Activated T-helper 1 cell treated with Interleukin-2 at 50 U/mL for 16 hours (primary cell): Measurements from ENCODE around the gene GPX7.
A peak's percentile ranks its signal among the peaks of the same experiment; 100 is the strongest.
"Not testable (repeated sequence)": the region's sequence is repeated elsewhere in the genome, so short reads cannot be mapped to it uniquely, and the experiment has no call there.

ENCODE experiments used
- DNase-seq: peaks from one replicate; pipeline ENCODE4 v3.0.0-alpha.2; 2020; ENCODE audit warnings: low read depth

The GPX7 gene

GRCh38 chr1:52601991-52602855 is at the start of gene GPX7:
GPX7 (plus strand) TSS chr1:52602371; CDS start chr1:52602410, 39 bp downstream.
- peak; percentile 52 for DNase-seq

DNA sequence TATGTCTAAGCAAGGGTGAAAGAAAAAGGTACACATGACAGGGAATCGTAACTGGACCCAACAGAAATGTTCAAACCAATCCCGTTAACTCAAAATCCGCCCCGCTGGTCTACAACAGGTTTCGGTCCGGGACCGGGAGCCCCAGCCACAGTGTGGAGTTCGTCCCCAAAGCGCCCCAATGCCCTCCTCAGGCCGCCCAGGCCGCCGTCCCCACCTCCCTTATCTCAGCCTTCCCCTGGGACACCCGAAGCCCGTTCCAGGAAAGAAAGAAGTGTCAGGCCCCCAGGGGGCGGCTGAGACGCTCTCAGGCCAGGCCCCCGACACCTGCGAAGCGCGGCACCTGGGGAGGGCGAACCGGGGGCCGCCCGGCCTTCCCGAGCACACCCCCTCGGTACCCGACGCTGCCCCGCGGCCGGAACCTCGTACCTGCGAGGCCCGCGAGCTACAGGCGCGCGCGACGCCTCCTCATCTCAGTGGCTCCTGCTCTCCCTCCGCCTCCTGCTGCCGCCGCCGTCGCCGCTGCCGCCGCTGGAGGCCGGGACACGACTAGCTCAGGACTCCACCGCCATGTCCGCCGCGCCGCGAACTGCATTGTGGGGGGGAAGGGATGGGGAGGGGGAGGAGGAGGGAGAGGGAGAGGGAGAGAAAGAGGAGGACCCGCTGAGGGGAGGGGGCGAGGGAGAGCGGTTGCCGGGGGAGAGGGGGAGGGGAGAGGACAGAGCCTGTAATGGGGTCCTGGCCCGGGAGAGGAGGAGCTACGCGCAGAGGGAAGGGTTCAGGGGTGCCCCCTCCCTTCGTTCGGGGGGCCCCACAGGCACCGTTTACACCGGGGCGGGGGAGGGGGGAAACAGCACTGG is 49.4 kb upstream of the GPX7 start, which contains the start of gene TUT4:
TUT4 (minus strand) TSS at position 588 of the 857 bp plus-strand sequence. CDS start 26,812 bp downstream, outside the sequence.
- peak; percentile 64 for DNase-seq

- DNase-seq: peak; percentile 84
Observed at GRCh38 chr1:52553362-52554266, 48.6 kb upstream of the GPX7 start.

- no peak for DNase-seq
Observed at GRCh38 chr1:52554267-52554640, 47.9 kb upstream of the GPX7 start.

DNA sequence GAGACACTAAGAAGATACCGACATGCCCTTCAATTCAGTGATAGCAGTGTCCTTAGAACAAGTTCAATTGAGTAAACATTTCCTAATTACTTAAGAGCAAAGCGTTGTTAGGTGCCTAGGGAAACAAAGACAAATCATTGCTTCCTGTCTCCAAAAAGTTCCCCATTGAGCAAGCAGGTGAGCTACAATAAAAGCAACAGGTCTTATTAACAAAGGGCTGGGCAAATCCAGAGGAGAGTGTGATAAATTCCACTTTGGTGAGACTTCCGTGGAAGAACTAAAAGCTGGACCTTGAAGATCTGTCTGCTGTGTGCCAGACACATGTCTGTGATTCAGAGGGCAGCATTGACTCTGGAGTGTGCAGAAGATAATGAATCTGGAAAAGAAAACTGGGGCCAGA is 47.4 kb upstream of the GPX7 start:
- no peak for DNase-seq

DNA sequence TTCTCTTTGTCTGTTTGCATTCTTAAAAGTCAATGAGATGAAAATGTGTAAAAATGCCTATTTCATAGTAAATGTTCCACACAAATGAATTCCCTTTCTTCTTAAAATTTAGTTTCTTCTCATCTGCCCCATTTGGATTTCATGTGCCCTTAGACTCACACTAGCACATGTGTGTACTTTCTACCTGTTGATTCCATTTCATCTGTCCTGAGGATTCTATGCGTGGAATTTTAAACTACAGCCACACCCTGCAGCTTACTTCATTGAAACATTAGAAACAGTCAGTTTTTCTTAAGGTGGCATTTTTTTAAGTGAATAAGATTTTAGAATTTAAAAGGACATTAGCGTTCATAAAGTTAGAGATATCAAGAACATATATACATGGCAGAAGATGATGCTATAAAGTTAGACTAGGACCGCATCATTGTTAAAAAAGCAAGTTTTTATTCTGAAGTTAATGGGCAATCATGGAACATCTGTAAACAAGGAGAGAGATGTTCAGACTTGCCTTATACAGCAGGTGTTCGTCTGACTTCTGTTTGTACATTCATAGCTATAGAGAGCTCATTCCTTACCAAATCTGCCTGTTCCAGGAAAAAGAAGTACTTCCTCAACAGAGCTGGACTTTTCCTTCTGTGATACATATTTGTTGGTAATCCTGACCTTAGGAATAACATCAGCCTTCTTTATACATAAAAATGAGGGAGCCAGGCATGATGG is 45.4 kb upstream of the GPX7 start:
- DNase-seq: no peak

- no peak for DNase-seq
Observed at GRCh38 chr1:52558941-52559340, 43.2 kb upstream of the GPX7 start.

DNA sequence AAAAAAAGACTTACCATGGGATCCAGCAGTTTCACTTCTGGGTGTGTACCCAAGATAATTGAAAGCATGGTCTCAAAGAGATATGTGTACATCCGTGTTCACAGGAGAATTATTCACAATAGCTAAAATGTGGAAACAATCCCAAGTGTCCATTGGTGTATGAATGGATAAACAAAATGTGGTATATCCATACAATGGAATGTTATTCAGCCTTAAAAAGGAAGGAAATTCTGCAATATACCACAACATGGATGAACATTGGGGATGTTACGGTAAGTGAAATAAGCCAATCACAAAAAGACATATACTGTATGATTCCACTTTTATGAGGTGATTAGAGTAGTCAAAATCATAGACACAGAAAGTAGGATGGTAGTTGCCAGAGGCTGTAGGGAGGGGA is 42.3 kb upstream of the GPX7 start:
- no peak for DNase-seq

DNA sequence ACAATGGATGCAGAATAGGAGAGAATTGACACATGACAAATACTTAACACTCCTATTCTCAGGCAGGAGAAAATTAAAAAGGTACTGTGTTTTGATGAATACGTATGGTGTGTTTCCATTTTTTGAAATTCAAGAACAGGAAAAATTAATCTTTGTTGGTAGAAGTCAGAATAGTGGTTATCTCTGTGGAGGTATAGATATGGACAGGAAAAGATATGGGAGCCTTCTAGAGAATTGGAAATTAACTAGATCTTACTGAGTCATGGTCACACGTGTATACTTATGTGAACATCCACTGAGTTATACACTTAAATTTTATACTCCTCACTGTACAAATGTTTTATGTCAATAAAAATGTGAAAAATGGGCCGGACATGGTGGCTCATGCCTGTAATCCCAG is 39.4 kb upstream of the GPX7 start:
- no peak for DNase-seq

DNA sequence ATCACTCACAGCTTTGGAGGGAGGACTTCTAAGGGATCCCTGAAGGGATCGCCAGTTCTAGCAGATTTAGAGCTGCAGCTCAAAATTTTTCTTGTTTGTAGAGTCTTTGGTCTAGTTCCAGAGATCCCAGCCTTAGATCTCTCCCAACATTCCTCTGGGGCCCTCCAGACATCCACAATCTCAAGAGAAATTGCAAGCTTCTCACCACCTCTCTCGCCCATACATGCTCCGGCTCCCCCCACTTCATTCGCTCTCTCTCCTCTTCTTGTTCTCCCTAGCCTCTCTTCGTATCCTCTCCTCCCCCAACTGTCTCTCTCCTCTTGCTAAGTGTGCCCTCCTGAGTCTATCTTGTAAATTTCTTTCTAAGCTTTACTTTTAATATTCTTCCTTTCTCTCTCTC is 34.2 kb upstream of the GPX7 start:
- no peak for DNase-seq

GRCh38 chr1:52569449-52570210 is 32.5 kb upstream of the GPX7 start:
- DNase-seq: no peak

DNA sequence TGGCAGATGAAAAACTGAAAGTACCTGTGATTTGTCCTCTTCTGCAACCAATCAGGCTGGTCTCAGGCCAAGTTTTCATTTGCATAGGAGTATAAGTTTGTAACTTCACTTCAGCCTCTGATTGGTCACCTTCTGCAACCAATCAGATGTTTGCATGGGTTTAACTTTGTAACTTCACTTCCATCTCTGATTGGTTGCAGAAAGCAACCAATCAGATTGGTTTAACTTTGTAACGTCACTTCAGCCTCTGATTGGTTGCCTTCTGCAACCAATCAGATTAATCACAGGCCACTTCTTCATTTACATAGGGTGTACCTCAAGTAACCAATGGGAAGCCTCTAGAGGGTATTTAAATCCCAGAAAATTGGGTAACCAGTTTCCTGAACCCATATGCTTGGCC is 30.4 kb upstream of the GPX7 start:
- DNase-seq: no peak

GRCh38 chr1:52572387-52572786 is 29.8 kb upstream of the GPX7 start:
- no peak for DNase-seq

DNA sequence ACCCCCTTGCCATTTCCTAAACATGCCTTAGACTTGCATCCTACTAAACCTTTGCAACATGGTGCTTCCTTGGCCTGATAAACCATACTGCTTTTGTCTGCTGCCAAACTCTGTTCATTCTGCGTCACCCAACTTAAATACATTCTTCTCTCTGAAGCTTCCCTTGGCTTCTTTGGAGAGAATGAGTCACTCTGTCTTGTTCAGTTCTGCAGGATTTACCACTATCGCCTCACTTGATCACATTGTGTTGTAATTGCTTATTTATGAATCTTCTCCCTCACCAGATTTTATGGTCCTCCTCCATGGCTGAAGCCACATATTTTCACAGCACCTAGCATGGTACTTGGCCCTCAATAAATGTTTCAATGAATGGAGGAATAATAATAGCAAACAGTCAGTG is 27.6 kb upstream of the GPX7 start:
- DNase-seq: no peak

DNA sequence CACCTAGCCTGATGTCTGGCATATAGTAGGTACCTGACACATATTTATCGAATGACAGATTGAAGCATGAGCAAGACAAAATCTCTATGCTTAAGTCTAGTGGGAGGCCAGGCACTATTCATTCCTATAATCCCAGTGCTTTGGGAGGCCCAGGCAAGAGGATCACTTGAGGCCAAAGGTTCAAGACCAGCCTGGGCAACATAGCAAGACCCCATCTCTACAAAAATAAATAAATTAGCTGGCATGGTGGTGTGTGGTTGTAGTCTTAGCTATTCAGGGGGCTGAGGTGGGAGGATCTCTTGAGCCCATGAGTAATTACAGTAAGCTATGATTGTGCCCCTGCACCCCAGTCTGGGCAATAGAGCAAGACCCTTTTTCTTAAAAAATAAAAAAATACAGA is 26.1 kb upstream of the GPX7 start:
- DNase-seq: no peak

- not testable (repeated sequence) for DNase-seq
Observed at GRCh38 chr1:52578066-52578465, 24.1 kb upstream of the GPX7 start.

- no peak for DNase-seq
Observed at GRCh38 chr1:52579415-52579814, 22.8 kb upstream of the GPX7 start.

DNA sequence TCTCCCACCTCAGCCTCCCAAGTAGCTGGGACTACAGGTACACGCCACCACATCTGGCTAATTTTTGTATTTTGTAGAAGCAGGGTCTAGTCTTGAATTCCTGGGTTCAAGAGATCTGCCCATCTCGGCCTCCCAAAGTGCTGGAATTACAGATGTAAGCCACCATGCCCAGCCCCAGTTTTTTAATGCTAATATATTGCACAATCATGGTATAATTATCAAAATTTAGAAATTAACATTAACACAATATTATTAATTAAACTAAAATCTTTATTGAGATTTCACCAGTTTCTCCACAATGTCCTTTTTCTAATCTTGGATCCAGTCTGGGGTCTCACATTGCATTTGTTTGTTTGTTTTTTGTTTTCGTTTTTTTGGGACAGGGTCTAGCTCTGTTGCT is 21.9 kb upstream of the GPX7 start:
- no peak for DNase-seq

DNA sequence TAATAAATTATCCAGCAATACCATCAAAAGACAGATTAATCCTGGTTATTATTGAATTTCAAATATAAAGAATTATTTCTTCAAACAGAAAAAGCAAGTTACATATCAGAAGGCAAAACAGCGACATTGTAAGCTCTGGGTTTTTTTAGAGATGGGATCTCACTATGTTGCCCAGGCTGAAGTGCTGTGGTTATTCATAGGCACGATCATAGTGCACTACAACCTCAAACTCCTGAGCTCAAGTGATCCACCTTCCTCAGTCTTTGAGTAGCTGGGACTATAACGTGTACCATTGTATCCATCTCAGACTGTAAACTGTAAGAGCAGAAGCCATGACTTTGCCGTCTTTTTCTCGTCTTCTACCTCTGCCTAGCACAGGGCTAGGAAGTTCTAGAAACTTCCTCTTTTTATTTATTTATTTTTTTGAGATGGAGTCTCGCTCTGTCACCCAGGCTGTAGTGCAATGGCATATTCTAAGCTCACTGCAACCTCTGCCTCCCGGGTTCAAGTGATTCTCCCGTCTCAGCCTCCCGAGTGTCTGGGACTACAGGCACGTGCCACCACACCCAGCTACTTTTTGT is 20.0 kb upstream of the GPX7 start:
- DNase-seq: no peak

DNA sequence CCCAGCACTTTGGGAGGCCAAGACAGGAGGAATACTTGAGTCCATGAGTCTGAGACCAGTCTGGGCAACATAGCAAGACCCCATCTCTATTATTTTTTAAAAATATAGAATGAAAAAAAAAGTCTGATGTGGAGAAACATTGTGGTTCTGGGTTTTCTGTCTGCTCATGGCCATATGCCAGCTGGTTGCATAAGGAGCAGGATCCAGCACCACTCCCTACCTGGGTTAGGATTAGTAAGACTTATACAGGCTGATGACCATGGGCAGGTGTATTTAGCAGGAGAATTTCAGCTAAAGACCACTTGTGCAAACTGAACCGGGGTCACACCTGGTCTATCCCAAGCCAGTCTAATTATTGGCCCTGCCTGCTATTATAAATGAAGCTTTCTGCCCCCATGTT is 16.7 kb upstream of the GPX7 start:
- DNase-seq: no peak
